Thyroid gland (tissue), 4 donors: ENCODE measurements around the gene NXT1. TPM values are rescaled to one million over a fixed set of nuclear protein-coding genes. Genes with fewer than 3 reads are reported as not detected.

Experiments
- DNase-seq, 2 donors: peaks; one replicate each; pipeline ENCODE4 v3.0.0-alpha.2; 2019
- H3K27ac ChIP-seq, 3 donors: fragments of 200-600 bp; sonication (generic); 1 replicate in 2 of 3; 2 replicates in 1 of 3; pipeline ENCODE4 v1.5.1; 2016 to 2019; ENCODE audit warnings: mild to moderate bottlenecking in 1 of 3, moderate library complexity in 1 of 3
- H3K27me3 ChIP-seq: fragments of 200-600 bp; sonication (generic); one replicate; pipeline ENCODE4 v1.5.1; 2019
- H3K36me3 ChIP-seq, 2 donors: fragments of 200-600 bp; sonication (generic); one replicate each; pipeline ENCODE4 v1.5.1; 2016 to 2019
- H3K4me1 ChIP-seq, 2 donors: fragments of 200-600 bp; sonication (generic); one replicate each; pipeline ENCODE4 v1.5.1; 2017 to 2019
- H3K4me3 ChIP-seq, 3 donors: fragments of 200-600 bp; sonication (generic); replicated peaks in 1 of 3; 1 replicate in 2 of 3; 2 replicates in 1 of 3; pipeline ENCODE4 v1.5.1; 2016; ENCODE audit warnings: mild to moderate bottlenecking in 1 of 3
- H3K9me3 ChIP-seq: fragments of 200-600 bp; sonication (generic); one replicate; pipeline ENCODE4 v1.5.1; 2017
- CTCF ChIP-seq, 6 experiments: fragments of 200-600 bp in 3 of 6; fragments of 450-650 bp in 3 of 6; sonication (generic) in 3 of 6; IDR thresholded peaks; one replicate each; pipeline ENCODE4 v1.5.1; 2016 to 2019; ENCODE audit warnings: antibody characterized with exemption in 6 of 6, mild to moderate bottlenecking in 2 of 6, inconsistent platforms in 1 of 6, moderate library complexity in 1 of 6
- POLR2A ChIP-seq, 2 donors: fragments of 450-650 bp; IDR thresholded peaks; one replicate each; pipeline ENCODE4 v1.6.1; 2017; ENCODE audit warnings: antibody characterized with exemption in 2 of 2, mild to moderate bottlenecking in 2 of 2, moderate library complexity in 1 of 2
- WGBS, 2 donors: methylation state at CpG; one replicate each; pipeline ENCODE4 v1.1.5; 2017; 5-methylcytosine and 5-hydroxymethylcytosine counted together
- intact Hi-C: fragments of 100-400 bp; cut with DNase I; formaldehyde crosslinking; loops from one replicate; pipeline ENCODE4 v1.15.1; 2023
- total RNA-seq, 4 donors: library from RNA; depleted of rRNA; stranded (reverse); fragments of >200 nt; gene quantifications; one replicate each; pipeline ENCODE4 v1.2.3, GENCODE V29; 2016

The NXT1 gene
- total RNA-seq, 4 donors from 2014 or later, result 27.2 to 50.8 (median 37.2) TPM

GRCh38 chr20:23325107-23325506 lies 25.5 kb upstream of the NXT1 start:
- no peak for DNase-seq
- 77 to 87% methylated on average over 3 of the region's 3 CpGs for WGBS, 2 donors
- no peaks in the 10 kb centered on the region for H3K36me3 ChIP-seq
- intact Hi-C loops, result no loop called here
- no peak overlapping the region for H3K4me3 ChIP-seq
- H3K4me1 ChIP-seq, result no peaks in the 10 kb centered on the region
- no peak overlapping the region for H3K27ac ChIP-seq
- TF ChIP-seq POLR2A (IDR thresholded peaks at IDR 0.05) (no peak), CTCF (IDR thresholded peaks at IDR 0.05) (no peak)
- H3K27me3 ChIP-seq, result no peaks in the 10 kb centered on the region
- no peaks in the 10 kb centered on the region for H3K9me3 ChIP-seq

GRCh38 chr20:23326774-23327173 lies 23.8 kb upstream of the NXT1 start:
- TF ChIP-seq POLR2A (IDR thresholded peaks at IDR 0.05) (no peak), CTCF (IDR thresholded peaks at IDR 0.05) (no peak)
- Histone ChIP-seq H3K4me3 (no peak overlapping the region), H3K36me3 (no peaks in the 10 kb centered on the region), H3K9me3 (no peaks in the 10 kb centered on the region), H3K27me3 (no peaks in the 10 kb centered on the region), H3K4me1 (no peaks in the 10 kb centered on the region), H3K27ac (no peak overlapping the region)
- no peak for DNase-seq
- intact Hi-C loops, result no loop called here
- WGBS, 2 donors, result 88 to 89% methylated on average over 7 to 8 of the region's 8 CpGs

GRCh38 chr20:23327617-23328333 lies 22.8 kb upstream of the NXT1 start:
- 90 to 95% methylated on average over 15 of the region's 15 CpGs for WGBS, 2 donors
- Histone ChIP-seq H3K4me3 (no peak overlapping the region), H3K27ac (no peak overlapping the region), H3K9me3 (no peaks in the 10 kb centered on the region), H3K27me3 (no peaks in the 10 kb centered on the region), H3K36me3 (no peaks in the 10 kb centered on the region), H3K4me1 (no peaks in the 10 kb centered on the region)
- intact Hi-C loops, result no loop called here
- no peak for TF ChIP-seq POLR2A (IDR thresholded peaks at IDR 0.05)
- no peak for TF ChIP-seq CTCF (IDR thresholded peaks at IDR 0.05)
- DNase-seq, result no peak

- intact Hi-C loops, result no loop called here
- DNase-seq, result no peak
- Histone ChIP-seq H3K27me3 (no peaks in the 10 kb centered on the region), H3K27ac (no peak overlapping the region), H3K4me3 (no peak overlapping the region), H3K9me3 (no peaks in the 10 kb centered on the region), H3K4me1 (no peaks in the 10 kb centered on the region), H3K36me3 (no peaks in the 10 kb centered on the region)
- TF ChIP-seq POLR2A (IDR thresholded peaks at IDR 0.05) (no peak), CTCF (IDR thresholded peaks at IDR 0.05) (no peak)
- WGBS, 2 donors, result 74 to 77% methylated on average over 8 of the region's 8 CpGs
Measured at GRCh38 chr20:23331450-23332350, 18.9 kb upstream of the NXT1 start.

GRCh38 chr20:23332467-23332866 lies 18.1 kb upstream of the NXT1 start:
- TF ChIP-seq CTCF (IDR thresholded peaks at IDR 0.05) (no peak), POLR2A (IDR thresholded peaks at IDR 0.05) (no peak)
- no peak for DNase-seq
- Histone ChIP-seq H3K36me3 (no peaks in the 10 kb centered on the region), H3K4me3 (no peak overlapping the region), H3K27me3 (no peaks in the 10 kb centered on the region), H3K9me3 (no peaks in the 10 kb centered on the region), H3K27ac (no peak overlapping the region), H3K4me1 (no peaks in the 10 kb centered on the region)
- 63 to 68% methylated on average over 2 of the region's 2 CpGs for WGBS, 2 donors
- intact Hi-C loops, result no loop called here
